HCT116 (cell line): ENCODE measurements around the gene DAPK3.

ENCODE experiments used
- EGR1 ChIP-seq: IDR thresholded peaks from 2 replicates; pipeline ENCODE4 v1.6.1; 2012; ENCODE audit warnings: low read depth
- EZH2 ChIP-seq: fragments of 200-600 bp; sonication (generic); IDR thresholded peaks from 2 replicates; pipeline ENCODE4 v1.6.1; 2017; ENCODE audit warnings: antibody characterized with exemption, mixed run types
- JUND ChIP-seq: IDR thresholded peaks from 2 replicates; pipeline ENCODE4 v1.6.1; 2012
- POLR2A ChIP-seq: IDR thresholded peaks from 2 replicates; pipeline ENCODE4 v1.7.0; 2011; ENCODE audit warnings: borderline replicate concordance; ENCODE audit not compliant: insufficient read depth, insufficient read length; ENCODE audit errors: extremely low read depth
- TF ChIP-seq, protein P1 (sequence below), 3 experiments: fragments of 200-600 bp in 1 of 3; sonication (generic) in 1 of 3; IDR thresholded peaks in 2 of 3; conservative IDR thresholded peaks in 1 of 3; 2 replicates each; pipeline ENCODE4 v1.5.1; 2012 to 2017; ENCODE audit warnings: low read depth in 2 of 3, low read length in 2 of 3, antibody characterized with exemption in 1 of 3, borderline replicate concordance in 1 of 3, control low read depth in 1 of 3, mild to moderate bottlenecking in 1 of 3, mixed read lengths in 1 of 3, mixed run types in 1 of 3, moderate library complexity in 1 of 3; ENCODE audit not compliant: insufficient read depth in 1 of 3
- TF ChIP-seq, protein P2 (sequence below): IDR thresholded peaks from 2 replicates; pipeline ENCODE4 v1.6.1; 2012

DNA sequence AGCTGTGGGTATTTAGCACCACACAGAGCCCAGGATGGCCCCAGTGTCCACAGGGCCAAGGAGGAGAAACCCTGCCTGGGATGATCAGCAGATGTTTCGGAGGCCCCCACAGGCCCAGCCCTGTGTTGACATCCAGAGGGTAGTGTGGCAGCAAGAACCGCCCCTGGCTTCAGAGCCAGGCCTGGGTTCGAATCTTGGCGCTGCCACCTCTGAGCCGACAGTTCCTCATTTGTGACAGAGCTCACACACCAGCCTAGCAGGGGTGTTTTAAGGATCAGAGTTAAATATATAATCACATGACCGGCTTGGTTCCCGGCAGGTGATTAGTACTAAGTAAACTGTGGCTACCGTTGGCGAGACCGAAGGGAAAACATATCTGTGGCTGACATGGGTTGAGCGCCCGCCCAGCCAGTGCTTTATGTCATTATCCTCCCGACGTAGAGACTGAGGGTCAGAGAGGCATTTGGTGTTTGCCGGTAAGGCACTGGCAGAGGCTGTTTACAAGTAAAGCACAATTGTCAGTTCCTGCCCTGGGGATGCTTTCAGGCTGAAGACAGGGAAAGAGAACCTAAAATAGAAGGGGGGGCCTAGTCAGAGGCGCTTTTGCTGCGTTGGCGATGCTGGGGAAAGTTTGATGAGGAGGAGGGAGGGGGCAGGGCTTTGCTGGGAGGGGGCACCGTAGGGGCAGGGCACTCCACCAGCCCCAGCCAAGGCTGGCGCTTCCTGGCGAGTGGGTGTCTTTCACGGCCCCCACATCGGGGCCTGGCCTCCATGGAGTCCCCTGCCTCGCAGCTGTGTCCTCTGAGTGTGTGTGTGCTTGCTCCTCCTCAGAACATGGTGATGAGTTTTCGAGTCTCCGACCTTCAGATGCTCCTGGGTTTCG lies 41.4 kb upstream of the DAPK3 start:
- TF ChIP-seq, protein P1, sequence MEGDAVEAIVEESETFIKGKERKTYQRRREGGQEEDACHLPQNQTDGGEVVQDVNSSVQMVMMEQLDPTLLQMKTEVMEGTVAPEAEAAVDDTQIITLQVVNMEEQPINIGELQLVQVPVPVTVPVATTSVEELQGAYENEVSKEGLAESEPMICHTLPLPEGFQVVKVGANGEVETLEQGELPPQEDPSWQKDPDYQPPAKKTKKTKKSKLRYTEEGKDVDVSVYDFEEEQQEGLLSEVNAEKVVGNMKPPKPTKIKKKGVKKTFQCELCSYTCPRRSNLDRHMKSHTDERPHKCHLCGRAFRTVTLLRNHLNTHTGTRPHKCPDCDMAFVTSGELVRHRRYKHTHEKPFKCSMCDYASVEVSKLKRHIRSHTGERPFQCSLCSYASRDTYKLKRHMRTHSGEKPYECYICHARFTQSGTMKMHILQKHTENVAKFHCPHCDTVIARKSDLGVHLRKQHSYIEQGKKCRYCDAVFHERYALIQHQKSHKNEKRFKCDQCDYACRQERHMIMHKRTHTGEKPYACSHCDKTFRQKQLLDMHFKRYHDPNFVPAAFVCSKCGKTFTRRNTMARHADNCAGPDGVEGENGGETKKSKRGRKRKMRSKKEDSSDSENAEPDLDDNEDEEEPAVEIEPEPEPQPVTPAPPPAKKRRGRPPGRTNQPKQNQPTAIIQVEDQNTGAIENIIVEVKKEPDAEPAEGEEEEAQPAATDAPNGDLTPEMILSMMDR (IDR thresholded peaks at IDR 0.05 in 2 of 3, conservative IDR thresholded peaks at IDR 0.05 in 1 of 3; ENCODE audit: borderline replicate concordance in 1 of 3, insufficient read depth in 1 of 3, low read depth in 2 of 3, low read length in 2 of 3) = no peak
- TF ChIP-seq JUND (no peak), EZH2 (no peak), EGR1 (no peak), POLR2A (no peak)
- TF ChIP-seq, protein P2, sequence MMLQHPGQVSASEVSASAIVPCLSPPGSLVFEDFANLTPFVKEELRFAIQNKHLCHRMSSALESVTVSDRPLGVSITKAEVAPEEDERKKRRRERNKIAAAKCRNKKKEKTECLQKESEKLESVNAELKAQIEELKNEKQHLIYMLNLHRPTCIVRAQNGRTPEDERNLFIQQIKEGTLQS = no peak
